Activated effector memory CD4-positive, alpha-beta T cell treated with Interleukin-2 at 50 U/mL for 16 hours (primary cell): ENCODE results near the gene OR10H5.
"Not testable (repeated sequence)": the region's sequence is repeated elsewhere in the genome, so short reads cannot be mapped to it uniquely, and the experiment has no call there.

Experiments
- DNase-seq: peaks from one replicate; pipeline ENCODE4 v3.0.0-alpha.2; 2020

OR10H5 gene

GRCh38 chr19:15812060-15812722 lies 24.7 kb downstream of the OR10H5 start:
- DNase-seq: peak; percentile 20

GRCh38 chr19:15813916-15814315 lies 26.5 kb downstream of the OR10H5 start:
- DNase-seq: no peak

DNA sequence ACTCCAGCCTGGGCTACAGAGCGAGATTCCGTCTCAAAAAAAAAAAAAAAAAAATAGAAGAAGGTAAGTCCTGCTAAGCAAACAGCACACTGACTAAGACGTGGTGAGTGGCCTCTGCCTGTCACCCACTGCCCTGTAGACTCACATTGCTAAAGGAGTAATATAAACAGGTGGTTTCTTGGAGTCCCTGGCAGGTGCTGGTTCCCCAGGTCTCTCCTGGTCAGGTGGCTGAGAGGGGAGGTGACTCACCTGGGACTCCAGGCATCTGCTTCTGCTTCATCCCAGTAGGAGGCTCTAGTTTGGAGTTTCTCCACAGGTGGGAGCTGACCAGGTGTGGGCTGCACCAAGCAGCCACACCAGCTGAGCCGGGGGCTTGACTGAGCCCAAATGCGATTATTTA lies 27.8 kb downstream of the OR10H5 start, which contains the start of gene OR10H1:
Gene OR10H1 (minus strand): TSS at position 359 of the 400 bp plus-strand sequence. CDS start 7,627 bp downstream, outside the sequence.
- DNase-seq: no peak

DNA sequence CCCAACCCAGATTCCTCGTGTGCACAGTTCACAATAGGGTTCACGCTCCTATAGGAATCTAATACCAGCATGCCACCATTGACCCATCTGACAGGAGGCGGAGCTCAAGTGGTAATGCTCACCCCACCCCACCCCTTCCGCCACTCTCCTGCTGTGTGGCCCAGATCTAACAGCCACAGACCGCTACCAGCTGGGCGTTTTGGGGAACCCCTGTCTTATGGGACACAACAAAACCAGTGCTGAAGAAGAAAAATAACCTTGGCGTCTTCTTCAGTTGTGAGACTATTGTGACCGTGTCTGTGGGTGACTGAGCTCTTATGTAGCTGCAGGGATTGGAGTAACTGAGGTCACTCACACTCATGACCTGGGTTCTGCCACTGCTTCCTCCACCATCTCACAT lies 33.2 kb downstream of the OR10H5 start:
- no peak for DNase-seq

GRCh38 chr19:15825753-15826152 lies 38.3 kb downstream of the OR10H5 start:
- no peak for DNase-seq

DNA sequence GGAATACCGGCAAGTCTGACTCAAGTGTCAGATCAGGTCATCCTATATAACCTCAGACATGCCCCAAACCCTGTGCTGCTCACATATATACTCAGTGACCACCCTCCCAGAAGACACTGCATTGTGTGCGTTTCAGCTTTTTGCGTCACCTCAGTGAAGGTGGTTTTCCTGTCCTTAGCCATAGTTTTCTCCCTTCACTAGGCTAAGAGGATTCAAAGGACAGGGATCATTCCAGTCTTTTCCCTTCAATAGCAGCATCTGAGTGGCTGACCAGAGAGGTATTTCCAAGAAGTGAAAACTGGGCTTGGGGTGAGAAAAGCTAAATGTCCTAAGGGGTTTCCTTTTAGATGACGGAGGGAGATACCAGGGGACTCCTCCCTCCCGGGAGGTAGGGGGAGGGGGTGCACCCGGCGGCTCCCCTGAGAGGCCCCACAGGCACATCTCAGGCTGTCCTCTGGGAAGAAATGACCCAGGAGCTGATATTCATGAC lies 40.7 kb downstream of the OR10H5 start:
- no peak for DNase-seq

- DNase-seq: not testable (repeated sequence)
These were observed 41.3 kb downstream of the OR10H5 start for GRCh38 chr19:15828611-15829305.

- no peak for DNase-seq
These were observed 41.8 kb downstream of the OR10H5 start for GRCh38 chr19:15829306-15829698.

DNA sequence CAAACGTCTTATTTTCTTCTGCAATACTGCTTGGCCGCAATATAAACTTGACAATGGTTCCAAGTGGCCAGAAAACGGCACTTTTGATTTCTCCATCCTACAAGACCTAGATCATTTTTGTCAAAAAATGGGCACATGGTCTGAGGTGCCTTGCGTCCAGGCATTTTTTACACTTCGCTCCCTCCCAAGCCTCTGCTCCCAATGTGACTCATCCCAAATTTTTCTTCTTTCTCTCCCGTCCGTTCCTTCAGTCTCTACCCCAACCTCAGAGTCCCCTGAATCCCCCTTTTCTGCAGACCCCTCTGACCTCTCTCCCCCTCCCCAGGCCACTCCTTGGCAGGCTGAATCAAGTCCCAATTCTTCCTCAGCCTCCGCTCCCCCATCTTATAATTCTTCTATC lies 42.3 kb downstream of the OR10H5 start:
- no peak for DNase-seq

GRCh38 chr19:15831626-15832025 lies 44.2 kb downstream of the OR10H5 start:
- no peak for DNase-seq

DNA sequence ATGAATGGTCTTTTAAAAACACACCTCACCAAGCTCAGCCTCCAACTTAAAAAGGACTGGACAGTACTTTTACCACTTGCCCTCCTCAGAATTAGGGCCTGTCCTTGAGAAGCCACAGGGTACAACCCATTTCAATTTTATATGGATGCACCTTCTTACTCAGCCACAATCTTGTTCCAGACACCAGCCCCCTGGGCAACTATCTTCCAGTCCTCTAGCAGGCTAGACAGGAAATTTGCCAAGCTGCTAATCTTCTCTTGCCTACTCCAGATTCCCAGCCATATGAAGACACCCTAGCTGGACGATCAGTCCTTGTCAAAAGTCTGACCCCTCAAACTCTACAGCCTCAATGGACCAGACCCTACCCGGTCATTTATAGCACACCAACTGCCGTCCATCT lies 46.8 kb downstream of the OR10H5 start:
- not testable (repeated sequence) for DNase-seq

- DNase-seq: peak; percentile 56
These were observed 48.3 kb downstream of the OR10H5 start for GRCh38 chr19:15835565-15836329.

DNA sequence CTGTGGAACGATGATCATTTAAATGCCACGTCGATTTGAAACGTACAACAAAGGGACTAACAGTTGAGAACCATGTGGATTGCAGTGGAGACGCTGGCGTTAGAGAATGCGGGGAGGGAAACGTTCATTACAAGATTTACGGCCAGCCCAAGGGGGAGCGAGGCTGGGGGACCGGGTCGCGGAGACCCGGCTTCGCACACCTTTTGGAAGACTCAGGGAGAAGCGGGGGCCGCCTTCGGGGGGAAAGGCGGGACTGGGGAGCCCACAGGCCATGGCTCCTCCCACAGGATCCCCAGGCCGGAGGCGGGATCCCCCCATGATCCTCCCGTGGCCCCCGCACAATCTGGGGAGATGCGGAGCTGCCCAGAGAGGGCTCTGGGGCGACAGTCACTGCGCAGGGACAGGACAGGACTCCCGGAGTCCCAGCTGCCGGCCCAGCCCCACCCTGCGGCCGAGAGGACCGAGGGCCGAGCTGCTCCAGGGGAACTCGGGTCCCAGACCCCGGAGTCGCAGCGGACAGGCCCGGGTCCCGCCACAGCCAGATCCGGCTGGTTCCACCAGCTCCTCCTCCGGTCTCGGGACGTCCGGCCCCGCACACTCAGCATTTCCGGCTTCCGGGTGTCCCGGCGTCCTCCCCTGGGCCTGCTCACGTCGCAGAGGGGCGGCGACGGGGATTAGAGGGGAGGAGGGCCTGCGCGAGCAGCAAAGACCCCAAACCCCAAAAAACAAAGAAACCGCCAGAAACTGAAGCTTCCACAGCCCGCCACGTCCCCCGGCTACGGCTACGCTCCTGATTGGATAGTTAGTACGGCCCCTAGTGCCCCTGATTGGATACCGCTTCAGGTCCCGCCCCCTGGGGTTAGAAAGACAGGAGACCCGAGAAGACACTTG lies 49.1 kb downstream of the OR10H5 start:
- peak; percentile 93 for DNase-seq

DNA sequence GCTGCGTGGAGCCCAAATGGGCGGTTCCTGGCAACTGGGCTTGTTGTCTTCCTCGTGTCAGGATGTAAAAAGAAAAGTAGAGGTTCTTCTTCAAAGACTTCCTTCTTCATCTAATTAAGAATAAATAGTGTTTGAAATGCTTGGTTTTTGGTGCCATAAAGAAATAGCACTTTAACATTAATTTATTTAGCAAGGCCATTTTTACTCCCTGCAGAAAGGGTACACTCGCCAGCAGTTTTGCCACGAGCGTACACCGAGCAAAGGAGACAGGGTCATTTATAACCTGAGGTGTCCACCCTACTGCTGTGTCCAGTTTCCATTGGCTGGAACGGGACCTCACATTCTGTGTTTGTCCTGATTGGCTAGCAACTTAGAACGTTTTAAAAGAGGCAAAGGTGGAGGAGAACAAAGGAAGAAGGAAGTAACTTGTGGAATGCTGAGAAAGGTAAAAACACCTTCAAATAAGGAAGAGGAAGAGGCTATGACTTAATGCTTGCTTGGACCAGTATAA lies 49.8 kb downstream of the OR10H5 start:
- no peak for DNase-seq

- DNase-seq: no peak
These were observed 50.9 kb downstream of the OR10H5 start for GRCh38 chr19:15838351-15838750.

DNA sequence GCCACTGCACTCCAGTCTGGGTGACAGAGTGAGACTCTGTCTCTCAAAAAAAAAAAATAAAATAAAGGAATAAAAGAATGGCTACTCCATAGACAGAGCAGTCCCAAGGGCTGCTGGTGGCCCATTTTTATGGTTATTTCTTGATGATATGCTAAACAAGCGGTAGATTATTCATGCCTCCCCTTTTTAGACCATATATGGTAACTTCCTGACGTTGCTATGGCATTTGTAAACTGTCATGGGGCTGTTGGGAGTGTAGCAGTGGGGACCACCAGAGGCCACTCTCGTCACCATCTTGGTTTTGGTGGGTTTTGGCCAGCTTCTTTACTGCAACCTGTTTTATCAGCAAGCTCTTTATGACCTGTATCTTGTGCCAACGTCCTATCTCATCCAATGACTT lies 52.4 kb downstream of the OR10H5 start:
- not testable (repeated sequence) for DNase-seq

DNA sequence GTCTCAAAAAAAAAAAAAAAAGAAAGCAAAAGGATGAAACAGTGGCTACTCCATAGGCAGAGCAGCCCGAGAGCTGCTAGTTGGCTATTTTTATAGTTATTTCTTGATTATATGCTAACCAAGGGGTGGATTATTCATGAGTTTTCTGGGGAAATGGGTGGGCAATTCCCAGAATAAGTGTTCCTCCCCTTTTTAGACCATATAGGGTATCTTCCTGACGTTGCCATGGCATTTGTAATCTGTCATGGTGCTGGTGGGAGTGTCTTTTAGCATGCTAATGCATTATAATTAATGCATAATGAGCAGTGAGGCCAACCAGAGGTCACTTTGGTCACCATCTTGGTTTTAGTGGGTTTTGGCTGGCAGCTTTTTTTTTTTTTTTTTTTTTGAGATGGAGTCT lies 53.4 kb downstream of the OR10H5 start:
- DNase-seq: no peak

- no peak for DNase-seq
These were observed 54.6 kb downstream of the OR10H5 start for GRCh38 chr19:15841875-15842569.

DNA sequence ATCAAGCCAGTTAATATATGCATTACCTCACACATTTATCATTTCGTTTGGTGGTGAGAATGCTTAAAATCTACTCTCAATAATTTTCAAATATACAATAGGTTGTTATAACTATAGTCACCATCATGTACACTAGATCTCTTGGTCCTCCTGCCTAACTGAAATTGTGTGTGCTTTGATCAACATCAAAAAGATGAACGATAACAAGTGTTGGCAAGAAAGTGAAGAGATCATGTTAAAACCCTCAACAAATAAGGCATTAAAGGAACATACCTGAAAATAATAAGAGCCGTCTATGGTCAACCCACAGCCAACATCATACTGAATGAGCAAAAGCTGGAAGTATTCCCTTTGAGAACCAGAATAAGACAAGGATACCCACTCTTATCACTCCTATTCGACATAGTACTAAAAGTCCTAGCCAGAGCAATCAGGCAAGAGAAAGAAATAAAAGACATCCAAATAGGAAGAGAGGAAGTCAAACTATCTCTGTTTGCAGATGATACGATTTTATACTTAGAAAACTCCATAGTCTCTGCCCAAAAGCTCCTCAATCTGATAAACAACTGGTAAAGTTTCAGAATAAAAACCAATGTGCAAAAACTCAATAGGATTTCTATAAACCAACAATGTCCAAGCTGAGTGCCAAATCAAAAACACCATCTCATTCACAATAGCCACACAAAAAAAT lies 55.9 kb downstream of the OR10H5 start:
- no peak for DNase-seq

DNA sequence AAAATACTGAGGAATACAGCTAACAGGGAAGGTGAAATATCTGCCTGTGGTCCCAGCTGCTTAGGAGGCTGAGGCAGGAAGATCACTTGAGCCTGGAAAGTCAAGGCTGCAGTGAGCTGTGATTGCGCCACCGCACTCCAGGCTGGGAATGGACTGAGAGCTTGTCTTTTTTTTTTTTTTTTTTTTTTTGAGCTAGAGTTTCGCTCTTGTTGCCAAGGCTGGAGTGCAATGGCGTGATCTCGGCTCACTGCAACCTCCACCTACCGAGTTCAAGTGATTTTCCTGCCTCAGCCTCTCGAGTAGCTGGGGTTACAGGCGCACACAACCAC lies 56.4 kb downstream of the OR10H5 start:
- not testable (repeated sequence) for DNase-seq

DNA sequence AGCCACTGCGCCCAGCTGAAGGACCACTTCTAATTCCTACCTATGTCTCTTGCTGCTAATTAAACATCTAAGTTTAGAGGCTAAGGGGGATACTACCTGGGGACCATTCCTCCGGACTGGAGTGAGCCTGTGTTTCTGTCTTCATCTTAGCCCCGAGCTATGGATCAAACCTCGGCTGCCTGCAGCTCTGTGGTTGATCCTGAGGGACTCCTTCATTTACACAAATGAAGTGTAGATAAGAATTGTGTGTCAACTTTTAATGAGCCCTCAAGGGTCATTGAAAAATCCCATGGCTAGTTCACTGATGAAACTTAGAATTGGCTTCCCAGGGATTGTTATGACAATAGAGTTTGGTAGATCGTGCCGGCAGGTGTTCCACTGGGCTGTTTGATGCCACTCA lies 59.5 kb downstream of the OR10H5 start:
- DNase-seq: no peak
